K562 (cell line): ENCODE results near the gene SDSL. TPM values are rescaled to one million over a fixed set of nuclear protein-coding genes. Genes with fewer than 3 reads are reported as not detected.
A peak's percentile ranks its signal among the peaks of the same experiment; 100 is the strongest.

Source experiments
- BRD4 ChIP-seq: fragments of 200-600 bp; sonication (generic); IDR thresholded peaks from 2 replicates; pipeline ENCODE4 v1.6.1; 2017; ENCODE audit warnings: inconsistent platforms
- CBFA2T2 ChIP-seq: fragments of 450-650 bp; conservative IDR thresholded peaks from 2 replicates; pipeline ENCODE4 v1.6.1; 2017; ENCODE audit warnings: mild to moderate bottlenecking
- CSDE1 ChIP-seq, 2 experiments: fragments of 450-650 bp; IDR thresholded peaks; 2 replicates each; pipeline ENCODE4 v1.6.1; 2016; ENCODE audit warnings: mild to moderate bottlenecking in 1 of 2
- MEIS2 ChIP-seq: fragments of 450-650 bp; IDR thresholded peaks from 2 replicates; pipeline ENCODE4 v1.6.1; 2014; ENCODE audit warnings: mild to moderate bottlenecking; ENCODE audit not compliant: partially characterized antibody
- PCBP1 ChIP-seq: fragments of 200-400 bp; formaldehyde crosslinking; IDR thresholded peaks from 2 replicates; pipeline ENCODE4 v1.6.1; 2018; ENCODE audit warnings: mild to moderate bottlenecking, low read depth, low read length; ENCODE audit not compliant: poor library complexity, severe bottlenecking
- POLR2A ChIP-seq: fragments of 450-650 bp; conservative IDR thresholded peaks from 2 replicates; pipeline ENCODE4 v1.6.1; 2016
- RBBP5 ChIP-seq: fragments of 200-600 bp; sonication (generic); IDR thresholded peaks from 2 replicates; pipeline ENCODE4 v1.6.1; 2012; ENCODE audit warnings: borderline replicate concordance, mild to moderate bottlenecking, low read length, control low read depth, inconsistent platforms; ENCODE audit not compliant: insufficient read depth, poor library complexity, severe bottlenecking
- TAF15 ChIP-seq: fragments of 200-400 bp; formaldehyde crosslinking; IDR thresholded peaks from 2 replicates; pipeline ENCODE4 v1.6.1; 2017; ENCODE audit warnings: mild to moderate bottlenecking, low read depth, low read length, moderate library complexity
- ZNF347 ChIP-seq: fragments of 450-650 bp; formaldehyde crosslinking; IDR thresholded peaks from 2 replicates; pipeline ENCODE4 v1.4.0; 2020; ENCODE audit warnings: low read depth, mild to moderate bottlenecking, moderate library complexity
- ZNF75A ChIP-seq: fragments of 450-650 bp; formaldehyde crosslinking; IDR thresholded peaks from 2 replicates; pipeline ENCODE4 v1.4.0; 2020; ENCODE audit warnings: mild to moderate bottlenecking
- polyA plus RNA-seq, 8 experiments: library from polyadenylated mRNA; depleted of rRNA in 4 of 8; stranded (reverse) in 5 of 8; unstranded in 3 of 8; fragments of >200 nt; fragmentation: Nextera tagmentation in 2 of 8; fragmentation: Illumina TruSeq in 1 of 8; extraction: Ambion mirVana in 2 of 8; extraction: Trizol in 1 of 8; gene quantifications; 2 replicates each; pipeline versions ENCODE4 v1.2.1 to v1.2.3, GENCODE V29; 2011 to 2014; ENCODE audit warnings: inconsistent platforms in 1 of 8, missing spikeins in 1 of 8
- total RNA-seq, 7 experiments: library from RNA; depleted of rRNA in 6 of 7; stranded (reverse); fragments of >200 nt in 6 of 7; fragmentation: Illumina TruSeq in 2 of 7; extraction: Trizol in 2 of 7; gene quantifications; 2 replicates each; pipeline versions ENCODE4 v1.2.1 to v1.2.3, GENCODE V29; 2011 to 2021; ENCODE audit warnings: low replicate concordance in 1 of 7
- TF ChIP-seq, protein P1 (sequence below): fragments of 250-450 bp; sonication (Bioruptor Pico); IDR thresholded peaks from 2 replicates; pipeline ENCODE4 v1.4.0; 2020; ENCODE audit warnings: mild to moderate bottlenecking
- TF ChIP-seq, protein P2 (sequence below), 2 experiments: fragments of 450-650 bp; IDR thresholded peaks; 2 replicates each; pipeline ENCODE4 v1.6.1; 2018; ENCODE audit warnings: mild to moderate bottlenecking in 2 of 2, low read depth in 1 of 2; ENCODE audit not compliant: partially characterized antibody in 2 of 2
- TF ChIP-seq, protein P3 (sequence below): fragments of 450-650 bp; IDR thresholded peaks from 2 replicates; pipeline ENCODE4 v1.6.1; 2016; ENCODE audit warnings: missing biosample characterization, missing genetic modification characterization
- TF ChIP-seq, protein P4 (sequence below): IDR thresholded peaks from 3 replicates; pipeline ENCODE4 v1.6.1; 2011; ENCODE audit warnings: borderline replicate concordance, mild to moderate bottlenecking; ENCODE audit not compliant: insufficient read length, insufficient read depth
- TF ChIP-seq, protein P5 (sequence below): fragments of 250-450 bp; sonication (Bioruptor Pico); IDR thresholded peaks from 2 replicates; pipeline ENCODE4 v1.5.0; 2020; ENCODE audit warnings: mild to moderate bottlenecking
- TF ChIP-seq, protein P6 (sequence below): fragments of 200-400 bp; formaldehyde crosslinking; IDR thresholded peaks from 2 replicates; pipeline ENCODE4 v1.6.1; 2017; ENCODE audit warnings: mild to moderate bottlenecking, low read depth, low read length, moderate library complexity

The SDSL gene
- total and polyA plus RNA-seq, 9 of the 15 experiments (the other 6 are each of a cell fraction or from before 2014, with no cell fraction given) = 0.31 to 11.0 (median 7.4) TPM

DNA sequence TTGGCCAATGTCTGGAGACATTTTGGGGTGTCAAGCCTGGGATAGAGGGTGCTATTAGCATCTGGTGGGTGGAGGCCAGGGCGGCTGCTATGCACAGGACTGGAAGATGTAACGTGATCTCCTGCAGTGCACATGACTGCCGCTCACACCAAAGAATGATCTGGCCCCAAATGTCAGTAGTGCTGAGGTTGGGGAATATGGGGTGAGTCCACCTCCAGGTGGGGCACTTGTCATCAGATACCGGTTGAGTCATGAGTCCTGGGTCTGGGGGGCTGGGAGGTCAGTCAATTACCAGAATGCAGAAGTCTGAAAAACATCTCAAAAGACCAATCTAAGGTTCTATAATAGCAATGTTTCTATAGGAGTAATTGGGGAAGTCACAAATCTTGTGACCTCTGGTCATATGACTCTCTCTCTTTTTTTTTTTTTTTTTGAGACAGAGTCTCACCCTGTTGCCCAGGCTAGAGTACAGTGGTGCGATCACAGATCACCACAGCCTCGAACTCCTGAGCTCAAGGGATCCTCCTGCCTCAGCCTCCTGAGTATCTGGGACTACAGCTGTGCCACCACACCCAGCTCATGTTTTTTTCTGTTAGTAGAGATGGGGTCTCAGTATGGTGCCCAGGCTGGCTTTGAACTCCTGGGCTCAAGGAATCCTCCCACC lies 6.0 kb upstream of the SDSL start (continued):
- TF ChIP-seq, protein P1, sequence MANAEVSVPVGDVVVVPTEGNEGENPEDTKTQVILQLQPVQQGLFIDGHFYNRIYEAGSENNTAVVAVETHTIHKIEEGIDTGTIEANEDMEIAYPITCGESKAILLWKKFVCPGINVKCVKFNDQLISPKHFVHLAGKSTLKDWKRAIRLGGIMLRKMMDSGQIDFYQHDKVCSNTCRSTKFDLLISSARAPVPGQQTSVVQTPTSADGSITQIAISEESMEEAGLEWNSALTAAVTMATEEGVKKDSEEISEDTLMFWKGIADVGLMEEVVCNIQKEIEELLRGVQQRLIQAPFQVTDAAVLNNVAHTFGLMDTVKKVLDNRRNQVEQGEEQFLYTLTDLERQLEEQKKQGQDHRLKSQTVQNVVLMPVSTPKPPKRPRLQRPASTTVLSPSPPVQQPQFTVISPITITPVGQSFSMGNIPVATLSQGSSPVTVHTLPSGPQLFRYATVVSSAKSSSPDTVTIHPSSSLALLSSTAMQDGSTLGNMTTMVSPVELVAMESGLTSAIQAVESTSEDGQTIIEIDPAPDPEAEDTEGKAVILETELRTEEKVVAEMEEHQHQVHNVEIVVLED (CRISPR knock-in tag) = no peak
- TF ChIP-seq CSDE1 (IDR thresholded peaks at IDR 0.05) = no peak
- TF ChIP-seq CBFA2T2 = peak; percentile 27
- TF ChIP-seq, protein P2, sequence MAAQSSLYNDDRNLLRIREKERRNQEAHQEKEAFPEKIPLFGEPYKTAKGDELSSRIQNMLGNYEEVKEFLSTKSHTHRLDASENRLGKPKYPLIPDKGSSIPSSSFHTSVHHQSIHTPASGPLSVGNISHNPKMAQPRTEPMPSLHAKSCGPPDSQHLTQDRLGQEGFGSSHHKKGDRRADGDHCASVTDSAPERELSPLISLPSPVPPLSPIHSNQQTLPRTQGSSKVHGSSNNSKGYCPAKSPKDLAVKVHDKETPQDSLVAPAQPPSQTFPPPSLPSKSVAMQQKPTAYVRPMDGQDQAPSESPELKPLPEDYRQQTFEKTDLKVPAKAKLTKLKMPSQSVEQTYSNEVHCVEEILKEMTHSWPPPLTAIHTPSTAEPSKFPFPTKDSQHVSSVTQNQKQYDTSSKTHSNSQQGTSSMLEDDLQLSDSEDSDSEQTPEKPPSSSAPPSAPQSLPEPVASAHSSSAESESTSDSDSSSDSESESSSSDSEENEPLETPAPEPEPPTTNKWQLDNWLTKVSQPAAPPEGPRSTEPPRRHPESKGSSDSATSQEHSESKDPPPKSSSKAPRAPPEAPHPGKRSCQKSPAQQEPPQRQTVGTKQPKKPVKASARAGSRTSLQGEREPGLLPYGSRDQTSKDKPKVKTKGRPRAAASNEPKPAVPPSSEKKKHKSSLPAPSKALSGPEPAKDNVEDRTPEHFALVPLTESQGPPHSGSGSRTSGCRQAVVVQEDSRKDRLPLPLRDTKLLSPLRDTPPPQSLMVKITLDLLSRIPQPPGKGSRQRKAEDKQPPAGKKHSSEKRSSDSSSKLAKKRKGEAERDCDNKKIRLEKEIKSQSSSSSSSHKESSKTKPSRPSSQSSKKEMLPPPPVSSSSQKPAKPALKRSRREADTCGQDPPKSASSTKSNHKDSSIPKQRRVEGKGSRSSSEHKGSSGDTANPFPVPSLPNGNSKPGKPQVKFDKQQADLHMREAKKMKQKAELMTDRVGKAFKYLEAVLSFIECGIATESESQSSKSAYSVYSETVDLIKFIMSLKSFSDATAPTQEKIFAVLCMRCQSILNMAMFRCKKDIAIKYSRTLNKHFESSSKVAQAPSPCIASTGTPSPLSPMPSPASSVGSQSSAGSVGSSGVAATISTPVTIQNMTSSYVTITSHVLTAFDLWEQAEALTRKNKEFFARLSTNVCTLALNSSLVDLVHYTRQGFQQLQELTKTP (IDR thresholded peaks at IDR 0.05; ENCODE audit: low read depth in 1 of 2, partially characterized antibody in 2 of 2) = peak in 1 of 2 experiments; percentile 58
- TF ChIP-seq POLR2A = no peak
- TF ChIP-seq ZNF347 = no peak
- TF ChIP-seq RBBP5 = no peak
- TF ChIP-seq, protein P3, sequence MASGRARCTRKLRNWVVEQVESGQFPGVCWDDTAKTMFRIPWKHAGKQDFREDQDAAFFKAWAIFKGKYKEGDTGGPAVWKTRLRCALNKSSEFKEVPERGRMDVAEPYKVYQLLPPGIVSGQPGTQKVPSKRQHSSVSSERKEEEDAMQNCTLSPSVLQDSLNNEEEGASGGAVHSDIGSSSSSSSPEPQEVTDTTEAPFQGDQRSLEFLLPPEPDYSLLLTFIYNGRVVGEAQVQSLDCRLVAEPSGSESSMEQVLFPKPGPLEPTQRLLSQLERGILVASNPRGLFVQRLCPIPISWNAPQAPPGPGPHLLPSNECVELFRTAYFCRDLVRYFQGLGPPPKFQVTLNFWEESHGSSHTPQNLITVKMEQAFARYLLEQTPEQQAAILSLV (tag) = no peak
- TF ChIP-seq, protein P4, sequence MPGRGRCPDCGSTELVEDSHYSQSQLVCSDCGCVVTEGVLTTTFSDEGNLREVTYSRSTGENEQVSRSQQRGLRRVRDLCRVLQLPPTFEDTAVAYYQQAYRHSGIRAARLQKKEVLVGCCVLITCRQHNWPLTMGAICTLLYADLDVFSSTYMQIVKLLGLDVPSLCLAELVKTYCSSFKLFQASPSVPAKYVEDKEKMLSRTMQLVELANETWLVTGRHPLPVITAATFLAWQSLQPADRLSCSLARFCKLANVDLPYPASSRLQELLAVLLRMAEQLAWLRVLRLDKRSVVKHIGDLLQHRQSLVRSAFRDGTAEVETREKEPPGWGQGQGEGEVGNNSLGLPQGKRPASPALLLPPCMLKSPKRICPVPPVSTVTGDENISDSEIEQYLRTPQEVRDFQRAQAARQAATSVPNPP = no peak
- no peak for TF ChIP-seq BRD4
- TF ChIP-seq, protein P5, sequence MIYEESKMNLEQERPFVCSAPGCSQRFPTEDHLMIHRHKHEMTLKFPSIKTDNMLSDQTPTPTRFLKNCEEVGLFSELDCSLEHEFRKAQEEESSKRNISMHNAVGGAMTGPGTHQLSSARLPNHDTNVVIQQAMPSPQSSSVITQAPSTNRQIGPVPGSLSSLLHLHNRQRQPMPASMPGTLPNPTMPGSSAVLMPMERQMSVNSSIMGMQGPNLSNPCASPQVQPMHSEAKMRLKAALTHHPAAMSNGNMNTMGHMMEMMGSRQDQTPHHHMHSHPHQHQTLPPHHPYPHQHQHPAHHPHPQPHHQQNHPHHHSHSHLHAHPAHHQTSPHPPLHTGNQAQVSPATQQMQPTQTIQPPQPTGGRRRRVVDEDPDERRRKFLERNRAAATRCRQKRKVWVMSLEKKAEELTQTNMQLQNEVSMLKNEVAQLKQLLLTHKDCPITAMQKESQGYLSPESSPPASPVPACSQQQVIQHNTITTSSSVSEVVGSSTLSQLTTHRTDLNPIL (CRISPR knock-in tag) = no peak
- TF ChIP-seq TAF15 = no peak
- no peak for TF ChIP-seq PCBP1
- TF ChIP-seq, protein P6, sequence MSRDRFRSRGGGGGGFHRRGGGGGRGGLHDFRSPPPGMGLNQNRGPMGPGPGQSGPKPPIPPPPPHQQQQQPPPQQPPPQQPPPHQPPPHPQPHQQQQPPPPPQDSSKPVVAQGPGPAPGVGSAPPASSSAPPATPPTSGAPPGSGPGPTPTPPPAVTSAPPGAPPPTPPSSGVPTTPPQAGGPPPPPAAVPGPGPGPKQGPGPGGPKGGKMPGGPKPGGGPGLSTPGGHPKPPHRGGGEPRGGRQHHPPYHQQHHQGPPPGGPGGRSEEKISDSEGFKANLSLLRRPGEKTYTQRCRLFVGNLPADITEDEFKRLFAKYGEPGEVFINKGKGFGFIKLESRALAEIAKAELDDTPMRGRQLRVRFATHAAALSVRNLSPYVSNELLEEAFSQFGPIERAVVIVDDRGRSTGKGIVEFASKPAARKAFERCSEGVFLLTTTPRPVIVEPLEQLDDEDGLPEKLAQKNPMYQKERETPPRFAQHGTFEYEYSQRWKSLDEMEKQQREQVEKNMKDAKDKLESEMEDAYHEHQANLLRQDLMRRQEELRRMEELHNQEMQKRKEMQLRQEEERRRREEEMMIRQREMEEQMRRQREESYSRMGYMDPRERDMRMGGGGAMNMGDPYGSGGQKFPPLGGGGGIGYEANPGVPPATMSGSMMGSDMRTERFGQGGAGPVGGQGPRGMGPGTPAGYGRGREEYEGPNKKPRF = no peak
- no peak for TF ChIP-seq ZNF75A (CRISPR knock-in tag)
- TF ChIP-seq MEIS2 = peak; percentile 44
